Kidney epithelial cell (primary cell): Measurements from ENCODE around the gene FGR. TPM values are rescaled to one million over a fixed set of nuclear protein-coding genes. Genes with fewer than 3 reads are reported as not detected.

Experiments
- DNase-seq: peaks from one replicate; pipeline ENCODE4 v3.0.0-alpha.2; 2010; ENCODE audit warnings: low read depth
- H3K27me3 ChIP-seq: 2 replicates; pipeline ENCODE4 v1.6.0; 2011; ENCODE audit warnings: low read length; ENCODE audit not compliant: control insufficient read depth, insufficient read depth
- H3K36me3 ChIP-seq: 2 replicates; pipeline ENCODE4 v1.5.1; 2011; ENCODE audit warnings: low read length; ENCODE audit not compliant: control insufficient read depth, insufficient read depth
- H3K4me3 ChIP-seq: 2 replicates; pipeline ENCODE4 v1.5.1; 2011; ENCODE audit warnings: low read depth, mild to moderate bottlenecking, control low read depth, low read length
- total RNA-seq: library from RNA; depleted of rRNA; stranded (reverse); fragments of >200 nt; gene quantifications from 2 replicates; pipeline ENCODE4 v1.2.3, GENCODE V29; 2015
- TF ChIP-seq, protein P1 (sequence below): IDR thresholded peaks from 2 replicates; pipeline ENCODE4 v1.5.1; 2011; ENCODE audit warnings: mild to moderate bottlenecking, moderate library complexity, low read length, control low read depth, inconsistent platforms; ENCODE audit not compliant: insufficient read depth, poor library complexity, severe bottlenecking

FGR gene
- total RNA-seq, 1 donor from 2014 or later, result not detected

DNA sequence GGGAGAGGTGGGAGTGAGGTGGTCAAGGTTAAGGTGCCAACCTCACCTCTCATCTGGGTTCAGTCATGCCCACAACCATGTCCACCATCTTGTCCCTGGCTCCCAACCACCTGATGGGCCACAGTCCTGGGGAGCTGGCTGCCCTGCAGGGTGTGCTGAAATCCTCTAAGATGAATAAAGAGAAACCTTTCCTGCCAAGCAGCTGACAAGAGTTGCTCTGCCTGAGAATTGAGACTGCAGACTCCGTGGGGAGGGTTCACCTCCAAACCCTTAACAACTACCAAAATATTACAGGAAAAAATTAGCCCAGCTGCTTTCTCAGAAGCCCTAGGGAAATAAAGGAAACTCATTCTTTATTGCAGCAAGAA lies 15.2 kb upstream of the FGR start:
- TF ChIP-seq, protein P1, sequence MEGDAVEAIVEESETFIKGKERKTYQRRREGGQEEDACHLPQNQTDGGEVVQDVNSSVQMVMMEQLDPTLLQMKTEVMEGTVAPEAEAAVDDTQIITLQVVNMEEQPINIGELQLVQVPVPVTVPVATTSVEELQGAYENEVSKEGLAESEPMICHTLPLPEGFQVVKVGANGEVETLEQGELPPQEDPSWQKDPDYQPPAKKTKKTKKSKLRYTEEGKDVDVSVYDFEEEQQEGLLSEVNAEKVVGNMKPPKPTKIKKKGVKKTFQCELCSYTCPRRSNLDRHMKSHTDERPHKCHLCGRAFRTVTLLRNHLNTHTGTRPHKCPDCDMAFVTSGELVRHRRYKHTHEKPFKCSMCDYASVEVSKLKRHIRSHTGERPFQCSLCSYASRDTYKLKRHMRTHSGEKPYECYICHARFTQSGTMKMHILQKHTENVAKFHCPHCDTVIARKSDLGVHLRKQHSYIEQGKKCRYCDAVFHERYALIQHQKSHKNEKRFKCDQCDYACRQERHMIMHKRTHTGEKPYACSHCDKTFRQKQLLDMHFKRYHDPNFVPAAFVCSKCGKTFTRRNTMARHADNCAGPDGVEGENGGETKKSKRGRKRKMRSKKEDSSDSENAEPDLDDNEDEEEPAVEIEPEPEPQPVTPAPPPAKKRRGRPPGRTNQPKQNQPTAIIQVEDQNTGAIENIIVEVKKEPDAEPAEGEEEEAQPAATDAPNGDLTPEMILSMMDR, result no peak
- no peak for DNase-seq
- Histone ChIP-seq H3K4me3 (no peak overlapping the region), H3K36me3 (no peaks in the 10 kb centered on the region), H3K27me3 (no peaks in the 10 kb centered on the region)

GRCh38 chr1:27649306-27649635 lies 14.3 kb upstream of the FGR start:
- H3K27me3 ChIP-seq, result no peaks in the 10 kb centered on the region
- DNase-seq, result no peak
- no peak overlapping the region for H3K4me3 ChIP-seq
- H3K36me3 ChIP-seq, result no peaks in the 10 kb centered on the region
- TF ChIP-seq, protein P1, result no peak

DNA sequence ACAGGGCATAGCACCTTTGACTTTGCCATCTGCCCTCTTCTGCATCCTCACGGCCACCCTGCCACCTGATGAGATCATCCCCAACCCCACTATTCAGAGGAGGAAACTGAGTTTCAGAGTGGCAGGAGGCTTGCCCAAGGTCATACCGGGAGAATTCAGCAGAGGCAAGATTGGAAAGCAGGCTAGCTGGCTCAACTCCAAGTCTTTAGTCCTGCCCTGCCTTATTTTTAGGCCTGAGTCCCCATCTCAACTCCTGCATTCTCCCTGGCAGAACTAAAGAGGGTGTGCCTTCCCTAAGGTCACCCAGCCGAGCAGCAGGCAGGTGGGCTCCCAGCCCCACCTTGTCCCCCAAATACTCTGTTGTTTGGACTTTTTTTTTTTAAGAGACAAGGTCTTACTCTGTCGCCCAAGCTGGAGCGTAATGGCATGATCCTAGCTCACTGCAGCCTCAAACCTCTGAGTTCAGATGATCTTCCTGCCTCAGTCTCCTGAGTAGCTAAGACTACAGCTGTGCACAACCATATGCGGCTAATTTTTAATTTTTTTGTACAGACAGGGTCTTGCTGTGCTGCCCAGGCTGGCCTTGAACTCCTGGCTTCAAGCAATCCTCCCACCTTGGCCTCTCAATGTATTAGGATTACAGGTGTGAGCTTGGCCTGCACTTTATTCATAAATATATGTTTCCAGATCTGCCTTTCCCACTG lies 13.8 kb upstream of the FGR start:
- no peak for DNase-seq
- H3K27me3 ChIP-seq, result no peaks in the 10 kb centered on the region
- no peak overlapping the region for H3K4me3 ChIP-seq
- H3K36me3 ChIP-seq, result no peaks in the 10 kb centered on the region
- TF ChIP-seq, protein P1, result no peak

- Histone ChIP-seq H3K27me3 (no peaks in the 10 kb centered on the region), H3K4me3 (no peak overlapping the region), H3K36me3 (no peaks in the 10 kb centered on the region)
- TF ChIP-seq, protein P1, result no peak
- no peak for DNase-seq
Measured at GRCh38 chr1:27647328-27647727, 12.3 kb upstream of the FGR start.

GRCh38 chr1:27646676-27647075 lies 11.7 kb upstream of the FGR start:
- DNase-seq, result no peak
- TF ChIP-seq, protein P1, result no peak

DNA sequence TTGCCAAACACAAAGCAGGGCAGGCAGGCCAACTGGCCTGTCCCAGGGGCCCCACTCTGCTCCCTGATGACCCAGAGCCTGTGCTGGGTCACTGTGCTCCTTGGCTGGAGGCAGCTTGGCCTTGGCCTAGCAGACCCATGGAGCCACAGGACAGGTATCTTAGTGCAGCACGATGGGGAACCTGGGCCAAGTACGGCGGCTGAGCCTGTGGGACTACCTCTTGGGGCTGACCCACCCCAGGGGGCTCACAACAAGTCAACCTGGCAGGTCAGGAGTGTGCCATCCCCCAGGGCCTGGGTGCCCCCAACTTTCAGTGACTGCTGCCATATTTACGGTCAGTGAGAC lies 10.1 kb upstream of the FGR start:
- TF ChIP-seq, protein P1, result no peak
- Histone ChIP-seq H3K27me3 (no peaks in the 10 kb centered on the region), H3K36me3 (no peaks in the 10 kb centered on the region), H3K4me3 (no peak overlapping the region)
- no peak for DNase-seq

More at GRCh38 chr1:27646676-27647075, 11.7 kb upstream of the FGR start:
- H3K27me3 ChIP-seq, result no peaks in the 10 kb centered on the region
- H3K4me3 ChIP-seq, result no peak overlapping the region
- H3K36me3 ChIP-seq, result no peaks in the 10 kb centered on the region
